ENCODE data around the gene UTRN.

Gene UTRN

GRCh38 chr6:144314003-144314485 is 28.9 kb downstream of the UTRN start:
- DNase-seq (ENCODE audit: low read depth) = no peak

- DNase-seq (ENCODE audit: low read depth) = no peak
These were observed 29.4 kb downstream of the UTRN start for GRCh38 chr6:144314562-144314961.

- DNase-seq (ENCODE audit: low read depth) = no peak
These were observed 30.3 kb downstream of the UTRN start for GRCh38 chr6:144315226-144315980.

- no peak for DNase-seq (ENCODE audit: low read depth)
These were observed 31.1 kb downstream of the UTRN start for GRCh38 chr6:144315981-144316861.

- no peak for DNase-seq (ENCODE audit: low read depth)
These were observed 31.7 kb downstream of the UTRN start for GRCh38 chr6:144316862-144317195.

- no peak for DNase-seq (ENCODE audit: low read depth)
These were observed 32.6 kb downstream of the UTRN start for GRCh38 chr6:144317736-144318135.

- no peak for DNase-seq (ENCODE audit: low read depth)
These were observed 34.1 kb downstream of the UTRN start for GRCh38 chr6:144319211-144319610.

- no peak for DNase-seq (ENCODE audit: low read depth)
These were observed 35.6 kb downstream of the UTRN start for GRCh38 chr6:144320741-144321140.

GRCh38 chr6:144321839-144322591 is 36.9 kb downstream of the UTRN start:
- no peak for DNase-seq (ENCODE audit: low read depth)

- no peak for DNase-seq (ENCODE audit: low read depth)
These were observed 40.1 kb downstream of the UTRN start for GRCh38 chr6:144325232-144325631.

GRCh38 chr6:144326393-144326792 is 41.3 kb downstream of the UTRN start:
- DNase-seq (ENCODE audit: low read depth) = no peak

- DNase-seq (ENCODE audit: low read depth) = no peak
These were observed 41.9 kb downstream of the UTRN start for GRCh38 chr6:144327081-144327480.

- DNase-seq (ENCODE audit: low read depth) = no peak
These were observed 45.2 kb downstream of the UTRN start for GRCh38 chr6:144330017-144330987.

GRCh38 chr6:144331491-144331969 is 46.4 kb downstream of the UTRN start:
- DNase-seq (ENCODE audit: low read depth) = no peak

GRCh38 chr6:144332177-144332576 is 47.0 kb downstream of the UTRN start:
- DNase-seq (ENCODE audit: low read depth) = no peak

GRCh38 chr6:144334150-144334708 is 49.1 kb downstream of the UTRN start:
- DNase-seq (ENCODE audit: low read depth) = peak; percentile 44

Data from stimulated activated CD8-positive, alpha-beta memory T cell treated with anti-CD3 and anti-CD28 coated beads, Interleukin-15, amount 100 ng/mL, for 1 hour (primary cell).